ENCODE data around the gene FAM161B.
"Not testable (repeated sequence)": the region's sequence is repeated elsewhere in the genome, so short reads cannot be mapped to it uniquely, and the experiment has no call there.

The FAM161B gene

GRCh38 chr14:73943083-73943482 lies 6.8 kb downstream of the FAM161B start:
- DNase-seq, result peak in 1 of 2 donors; percentile 21

GRCh38 chr14:73942180-73942579 lies 7.7 kb downstream of the FAM161B start:
- DNase-seq, result no peak

GRCh38 chr14:73937012-73937411 lies 12.9 kb downstream of the FAM161B start:
- no peak for DNase-seq

- no peak for DNase-seq
Observed at GRCh38 chr14:73936548-73936947, 13.3 kb downstream of the FAM161B start.

GRCh38 chr14:73935666-73936065 lies 14.2 kb downstream of the FAM161B start:
- no peak for DNase-seq

- DNase-seq, result no peak
Observed at GRCh38 chr14:73924337-73924736, 25.6 kb downstream of the FAM161B start.

GRCh38 chr14:73919457-73919856 lies 30.4 kb downstream of the FAM161B start:
- DNase-seq, result not testable (repeated sequence)

- no peak for DNase-seq
Observed at GRCh38 chr14:73916324-73916723, 33.6 kb downstream of the FAM161B start.

GRCh38 chr14:73913256-73913655 lies 36.6 kb downstream of the FAM161B start:
- DNase-seq, result no peak

- DNase-seq, result no peak
Observed at GRCh38 chr14:73909681-73910080, 40.2 kb downstream of the FAM161B start.

- no peak for DNase-seq
Observed at GRCh38 chr14:73903028-73903427, 46.9 kb downstream of the FAM161B start.

- DNase-seq, result no peak
Observed at GRCh38 chr14:73896521-73896920, 53.4 kb downstream of the FAM161B start.

GRCh38 chr14:73895939-73896338 lies 54.0 kb downstream of the FAM161B start:
- no peak for DNase-seq

- DNase-seq, result not testable (repeated sequence)
Observed at GRCh38 chr14:73894180-73894687, 55.7 kb downstream of the FAM161B start.

GRCh38 chr14:73889376-73889775 lies 60.5 kb downstream of the FAM161B start:
- no peak for DNase-seq

- no peak for DNase-seq
Observed at GRCh38 chr14:73888971-73889370, 60.9 kb downstream of the FAM161B start.

- no peak for DNase-seq
Observed at GRCh38 chr14:73888460-73888725, 61.5 kb downstream of the FAM161B start.

GRCh38 chr14:73887694-73888459 lies 62.0 kb downstream of the FAM161B start:
- DNase-seq, result peak in 1 of 2 donors; percentile 30

GRCh38 chr14:73887318-73887616 lies 62.6 kb downstream of the FAM161B start:
- DNase-seq, result no peak

GRCh38 chr14:73886449-73887317 lies 63.2 kb downstream of the FAM161B start, which contains the start of gene ZNF410:
ZNF410 (plus strand) TSS chr14:73886859; CDS start chr14:73892176, 5,317 bp downstream.
- peak; percentile 90 to 93 for DNase-seq

- DNase-seq, result no peak
Observed at GRCh38 chr14:73884438-73885190, 65.3 kb downstream of the FAM161B start.

Data from CD4-positive, alpha-beta T cell treated with Interleukin-4 for 1 hour (primary cell).